Measurements from ENCODE around the gene CTNNA2.

The CTNNA2 gene

GRCh38 chr2:79857888-79858287 lies 345.0 kb downstream of the CTNNA2 start:
- no peak for DNase-seq (ENCODE audit: low read depth)

GRCh38 chr2:79860228-79861058 lies 347.6 kb downstream of the CTNNA2 start:
- no peak for DNase-seq (ENCODE audit: low read depth)

GRCh38 chr2:79861059-79861374 lies 348.2 kb downstream of the CTNNA2 start:
- DNase-seq (ENCODE audit: low read depth) = no peak

DNA sequence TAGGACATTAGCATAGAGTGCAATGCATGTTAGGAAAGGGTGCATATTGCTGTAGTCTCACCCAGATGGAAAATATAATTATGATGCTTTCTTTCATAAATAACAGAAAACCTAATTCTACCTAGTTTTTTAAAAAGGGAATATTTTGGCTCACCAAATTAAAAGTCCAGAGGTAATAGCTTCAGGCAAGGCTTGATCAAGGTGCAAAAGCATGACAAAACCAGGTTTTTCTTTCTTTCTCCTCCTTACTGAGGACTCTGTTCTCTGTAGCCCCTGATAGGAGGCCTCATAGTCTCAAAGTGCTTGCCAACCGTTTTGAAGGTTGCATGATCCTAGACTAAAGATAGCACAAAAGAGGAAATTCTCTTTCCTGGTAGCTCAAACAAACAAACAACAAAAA lies 349.9 kb downstream of the CTNNA2 start:
- no peak for DNase-seq (ENCODE audit: low read depth)

DNA sequence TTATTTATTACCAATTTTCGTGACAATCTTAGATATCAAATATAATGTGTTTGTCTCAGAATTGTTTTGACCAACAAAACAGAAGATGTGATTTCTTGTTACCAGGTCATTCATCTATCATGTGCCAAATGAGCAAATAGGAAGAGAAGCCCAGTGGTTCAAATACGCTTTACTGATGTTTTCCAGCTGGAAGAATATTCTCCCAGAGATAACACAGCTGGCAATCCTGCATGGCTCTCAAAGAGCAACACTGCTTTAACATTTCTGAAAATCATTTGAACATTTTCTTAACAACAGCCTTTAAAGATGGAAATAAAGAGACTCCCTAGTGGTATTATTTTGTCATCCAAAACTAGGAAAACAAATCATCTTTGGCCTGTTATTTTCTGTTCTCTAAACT lies 359.8 kb downstream of the CTNNA2 start:
- DNase-seq (ENCODE audit: low read depth) = no peak

GRCh38 chr2:79874015-79874414 lies 361.2 kb downstream of the CTNNA2 start:
- no peak for DNase-seq (ENCODE audit: low read depth)

- DNase-seq (ENCODE audit: low read depth) = no peak
These were observed 363.6 kb downstream of the CTNNA2 start for GRCh38 chr2:79876430-79876829.

- DNase-seq (ENCODE audit: low read depth) = no peak
These were observed 369.7 kb downstream of the CTNNA2 start for GRCh38 chr2:79882548-79882947.

- DNase-seq (ENCODE audit: low read depth) = no peak
These were observed 375.0 kb downstream of the CTNNA2 start for GRCh38 chr2:79887747-79888374.

DNA sequence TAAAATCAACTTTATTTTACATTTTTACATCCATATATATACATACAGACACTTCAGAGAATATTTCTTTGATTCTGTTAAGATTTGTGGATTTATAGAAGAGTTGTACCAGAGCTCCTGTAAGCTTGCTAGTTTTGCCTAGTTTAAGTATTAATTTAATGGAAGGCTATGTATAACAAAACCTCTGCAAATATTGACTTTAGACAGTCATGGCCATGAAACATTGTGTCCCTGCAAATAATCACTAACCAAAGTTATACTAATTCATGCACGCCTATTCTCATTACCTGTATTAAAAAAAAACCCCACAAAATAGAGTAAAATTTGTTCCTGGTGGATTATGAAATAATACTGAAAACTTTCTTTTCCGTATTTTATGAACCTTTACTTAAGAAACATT lies 379.3 kb downstream of the CTNNA2 start:
- DNase-seq (ENCODE audit: low read depth) = no peak

GRCh38 chr2:79899196-79899595 lies 386.3 kb downstream of the CTNNA2 start:
- DNase-seq (ENCODE audit: low read depth) = no peak

DNA sequence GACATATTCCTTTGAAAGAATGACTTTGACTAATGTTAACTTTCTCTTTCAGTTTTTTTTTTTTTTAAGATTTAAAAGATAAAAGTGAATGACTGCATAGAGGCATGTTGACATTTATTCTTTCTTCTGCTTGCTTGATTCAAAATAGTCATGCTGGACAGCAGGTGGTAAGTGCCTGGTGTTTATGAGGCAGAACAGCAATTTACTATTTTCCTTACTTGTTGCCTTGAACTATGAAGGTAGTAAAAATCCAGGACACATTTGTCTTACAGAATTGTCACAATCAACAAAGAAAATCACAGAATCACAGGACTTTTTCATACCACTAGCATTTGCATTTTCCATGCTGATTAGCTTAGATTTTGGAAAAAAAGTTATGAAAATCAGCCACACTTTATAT lies 388.3 kb downstream of the CTNNA2 start:
- DNase-seq (ENCODE audit: low read depth) = no peak

DNA sequence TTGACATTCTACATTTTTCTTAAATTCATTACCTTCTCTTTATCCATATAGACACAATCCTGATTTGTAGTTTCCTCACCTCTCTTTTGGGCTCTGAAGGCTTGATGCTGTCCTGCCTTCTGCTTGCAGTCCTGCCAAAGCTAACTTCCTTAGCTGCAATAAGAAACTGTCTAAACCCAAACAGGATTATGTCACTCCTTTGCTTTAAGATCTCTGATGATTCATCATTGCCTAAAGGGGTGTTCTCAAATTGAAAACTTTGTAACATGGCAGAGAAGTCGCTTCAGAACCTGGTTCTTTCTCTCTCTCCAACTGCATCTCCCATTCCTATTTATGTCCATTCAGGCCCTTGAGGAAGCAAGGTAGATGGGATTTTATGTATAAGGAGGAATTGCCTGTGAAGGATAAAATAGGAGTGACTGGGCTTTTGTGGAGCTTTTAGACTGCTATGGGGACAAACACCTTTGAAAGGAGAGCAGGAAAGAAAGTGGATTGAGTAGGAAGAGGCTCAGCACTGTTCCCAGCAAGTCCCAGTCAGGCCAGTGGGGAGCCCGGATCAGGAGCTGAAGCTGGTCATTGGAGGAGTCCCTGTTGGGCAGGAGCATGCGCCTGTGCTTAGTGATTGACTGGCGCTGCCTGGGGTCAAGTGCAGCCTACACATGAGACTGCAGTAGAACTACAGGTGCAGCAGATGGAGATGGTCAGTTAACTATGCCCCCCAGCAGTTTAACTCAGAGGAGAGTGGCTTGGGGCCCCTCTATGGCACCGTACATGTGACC lies 390.6 kb downstream of the CTNNA2 start:
- DNase-seq (ENCODE audit: low read depth) = no peak

DNA sequence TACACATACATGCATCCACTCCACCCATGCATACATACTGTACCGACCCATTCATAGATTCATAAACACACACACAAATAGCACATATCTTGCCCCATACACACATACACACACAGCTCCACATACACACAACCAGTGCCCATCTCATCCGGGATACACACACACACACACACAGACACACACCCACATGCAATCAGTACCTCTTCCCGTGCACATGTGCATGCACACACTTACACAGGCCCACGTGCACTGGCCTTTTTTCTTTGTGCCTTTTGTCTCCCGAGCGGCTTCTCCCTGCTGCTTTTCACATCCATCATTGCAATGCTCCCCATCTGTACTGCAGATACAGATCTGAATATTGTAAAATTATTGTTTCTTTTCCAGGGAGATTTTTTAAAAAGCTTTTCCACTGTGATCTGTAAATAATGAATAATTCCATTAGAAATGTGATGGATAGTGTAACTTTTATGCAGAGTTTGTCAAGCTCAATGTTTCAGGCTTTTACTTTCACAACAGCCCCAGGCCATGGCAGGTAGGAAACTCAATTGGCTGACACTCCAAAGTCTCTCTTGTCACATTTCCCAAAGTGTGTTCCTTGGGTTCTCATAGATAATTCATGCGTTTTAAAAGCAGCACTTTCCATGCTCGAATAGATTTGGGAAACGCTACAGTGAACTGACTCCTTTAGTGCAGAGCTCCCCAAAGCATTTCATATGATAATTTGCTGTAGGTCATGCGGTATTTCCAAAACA lies 393.5 kb downstream of the CTNNA2 start:
- DNase-seq (ENCODE audit: low read depth) = no peak

- DNase-seq (ENCODE audit: low read depth) = no peak
These were observed 396.7 kb downstream of the CTNNA2 start for GRCh38 chr2:79909521-79909920.

- no peak for DNase-seq (ENCODE audit: low read depth)
These were observed 397.8 kb downstream of the CTNNA2 start for GRCh38 chr2:79910643-79911042.

DNA sequence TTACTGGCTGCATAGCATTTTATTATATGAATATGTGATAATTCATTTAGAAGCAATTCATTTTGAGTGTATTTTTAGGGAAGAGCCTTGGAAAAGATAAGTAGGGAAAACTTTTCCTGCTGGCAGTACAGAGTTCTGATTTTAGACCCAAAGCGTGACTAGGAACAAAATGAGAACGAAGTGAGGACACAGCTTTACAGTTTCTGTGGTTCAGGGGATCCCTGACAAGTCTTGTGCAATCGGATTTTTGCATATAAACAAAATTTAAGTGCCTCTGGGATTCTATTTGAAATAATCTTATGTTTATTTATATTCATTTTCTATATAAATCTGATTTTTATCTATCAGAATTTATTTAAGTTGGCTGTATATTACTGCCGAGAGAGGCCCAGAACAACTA lies 402.6 kb downstream of the CTNNA2 start:
- DNase-seq (ENCODE audit: low read depth) = no peak

DNA sequence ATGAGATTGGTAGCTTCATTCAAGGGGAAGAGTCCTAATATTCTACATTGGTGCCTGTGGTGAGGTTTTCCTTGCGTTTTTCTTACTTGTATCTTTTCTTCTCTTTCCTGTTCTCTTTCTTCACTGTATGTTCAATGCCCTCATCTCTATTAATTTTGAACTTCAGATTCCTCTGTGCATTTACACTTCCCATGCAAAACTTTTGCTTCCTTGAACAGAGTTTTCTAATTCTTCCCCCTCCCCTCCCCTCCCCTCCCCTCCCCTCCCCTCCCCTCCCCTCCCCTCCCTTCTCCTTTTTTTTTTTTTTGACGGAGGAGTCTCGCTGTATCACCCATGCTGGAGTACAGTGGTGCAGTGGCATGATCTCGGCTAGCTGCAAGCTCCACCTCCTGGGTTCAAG lies 403.4 kb downstream of the CTNNA2 start:
- DNase-seq (ENCODE audit: low read depth) = no peak

DNA sequence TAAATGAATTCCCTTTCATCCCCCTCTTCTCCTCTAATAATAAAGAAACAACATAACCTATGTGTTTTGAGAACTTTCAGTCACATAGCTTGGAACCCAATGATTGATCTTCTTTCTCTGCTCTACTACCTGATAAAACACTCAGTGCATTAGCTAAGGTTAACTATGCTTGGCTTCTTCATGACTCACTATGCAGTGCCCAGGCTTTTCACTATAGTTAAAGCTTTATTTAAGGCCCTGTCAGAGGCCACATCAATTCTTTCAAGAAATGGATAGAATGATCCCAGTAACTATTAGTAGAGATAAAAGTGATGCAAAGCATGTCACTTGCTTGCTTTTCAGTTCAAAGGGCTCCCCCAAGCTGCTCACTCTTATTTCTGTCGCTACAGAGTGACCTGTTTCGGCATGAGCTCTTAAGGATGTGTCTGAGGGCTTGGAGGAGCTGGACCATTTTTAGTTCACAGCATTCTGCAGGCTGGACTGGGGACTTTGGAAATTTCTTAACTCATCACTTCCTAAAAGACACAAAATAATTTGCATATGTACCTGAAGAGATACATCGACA lies 407.7 kb downstream of the CTNNA2 start:
- DNase-seq (ENCODE audit: low read depth) = no peak

- DNase-seq (ENCODE audit: low read depth) = no peak
These were observed 416.8 kb downstream of the CTNNA2 start for GRCh38 chr2:79929624-79930023.

GRCh38 chr2:79935046-79935732 lies 422.3 kb downstream of the CTNNA2 start:
- DNase-seq (ENCODE audit: low read depth) = no peak

All from T-helper 22 cell (primary cell).